ENCODE data around the gene HTR3D. TPM values are rescaled to one million over a fixed set of nuclear protein-coding genes. Genes with fewer than 3 reads are reported as not detected.

The HTR3D gene
- total and polyA plus RNA-seq, 2 of the 13 experiments (the other 11 are each of a cell fraction or from before 2014, with no cell fraction given): not detected

DNA sequence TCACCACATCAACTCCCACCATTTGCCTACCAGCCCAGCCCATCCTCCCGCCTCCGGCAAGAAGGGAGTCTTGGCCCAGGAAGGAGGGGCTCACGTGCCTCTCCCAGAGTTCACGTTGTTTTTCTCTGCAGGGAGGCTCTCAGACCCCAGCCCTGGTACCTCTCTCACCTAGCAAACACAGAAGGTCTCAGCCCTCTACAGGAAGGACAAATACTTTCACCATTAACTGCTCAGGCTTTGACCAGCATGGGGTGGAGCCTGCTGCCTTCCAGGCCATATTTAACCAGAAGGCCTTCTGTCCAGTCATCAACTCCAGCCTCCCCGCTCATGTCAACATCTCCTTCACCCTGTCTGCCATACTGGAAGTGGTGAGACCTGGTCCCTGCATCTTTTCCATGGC is 46.3 kb downstream of the HTR3D start:
- intact Hi-C loops (cut with micrococcal nuclease; ENCODE audit: unreplicated experiment) (no loop called here), in situ Hi-C loops (cut with HindIII; ENCODE audit: extremely low pct_ligation_motif_present, low pct_unique_long_range_greater_than_20kb) (no loop called here)
- H3K9ac ChIP-seq (ENCODE audit: insufficient read depth, low read depth, low read length): no peak overlapping the region
- no peak overlapping the region for H2AFZ ChIP-seq (ENCODE audit: low read length)
- no peaks in the 10 kb centered on the region for H3K36me3 ChIP-seq (replicated peaks in 1 of 2; ENCODE audit: control insufficient read depth in 1 of 2, insufficient read depth in 2 of 2, low read length in 2 of 2)
- no peaks in the 10 kb centered on the region for H3K79me2 ChIP-seq (ENCODE audit: insufficient read depth, low read length)
- DNase-seq (ENCODE audit: low spot score) (peak; percentile 4), ATAC-seq (peak; percentile 67), FAIRE-seq (no peak)
- H3K4me3 ChIP-seq (replicated peaks in 1 of 3; ENCODE audit: insufficient read depth in 1 of 3, low read depth in 2 of 3, low read length in 3 of 3): no peak overlapping the region
- TF ChIP-seq, protein P1, sequence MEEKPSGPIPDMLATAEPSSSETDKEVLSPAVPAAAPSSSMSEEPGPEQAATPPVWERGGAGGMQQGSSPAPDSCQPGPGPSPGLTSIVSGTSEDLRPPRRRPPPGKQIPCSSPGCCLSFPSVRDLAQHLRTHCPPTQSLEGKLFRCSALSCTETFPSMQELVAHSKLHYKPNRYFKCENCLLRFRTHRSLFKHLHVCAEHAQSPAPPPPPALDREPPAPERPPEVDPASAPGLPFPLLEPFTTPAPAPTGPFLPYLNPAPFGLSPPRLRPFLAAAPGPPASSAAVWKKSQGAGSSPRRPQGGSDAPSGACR (CRISPR knock-in tag; IDR thresholded peaks at IDR 0.05): no peak
- no peak for TF ChIP-seq SP4 (CRISPR knock-in tag; IDR thresholded peaks at IDR 0.05)
- TF ChIP-seq ATF1 (CRISPR knock-in tag; IDR thresholded peaks at IDR 0.05): no peak
- ChIA-PET CTCF (ENCODE audit: low intra/inter-chr PET ratio, low total read pairs) (no interaction called here), POLR2A (no interaction called here)
- H4K20me1 ChIP-seq (ENCODE audit: insufficient read depth, low read length): no peaks in the 10 kb centered on the region
- H3K4me1 ChIP-seq (ENCODE audit: insufficient read depth, low read length): no peaks in the 10 kb centered on the region
- H3K27ac ChIP-seq (ENCODE audit: extremely low read length, insufficient read depth, low read length): no peak overlapping the region
- no TSS peak for BruUV-seq (replicated peaks)
- 42% methylated on average over 5 of the region's 5 CpGs for WGBS (ENCODE audit: low lambda C conversion rate)
- H3K4me2 ChIP-seq (ENCODE audit: low read depth, low read length): no peak overlapping the region
- no peaks in the 10 kb centered on the region for H3K9me3 ChIP-seq (ENCODE audit: low read length)
- peaks cover 1 to 3% of the 10 kb centered on the region in 2 experiments; a peak in 2 of 5 replicates for H3K27me3 ChIP-seq (ENCODE audit: control insufficient read depth in 1 of 2, insufficient read depth in 2 of 2, low read length in 2 of 2)

DNA sequence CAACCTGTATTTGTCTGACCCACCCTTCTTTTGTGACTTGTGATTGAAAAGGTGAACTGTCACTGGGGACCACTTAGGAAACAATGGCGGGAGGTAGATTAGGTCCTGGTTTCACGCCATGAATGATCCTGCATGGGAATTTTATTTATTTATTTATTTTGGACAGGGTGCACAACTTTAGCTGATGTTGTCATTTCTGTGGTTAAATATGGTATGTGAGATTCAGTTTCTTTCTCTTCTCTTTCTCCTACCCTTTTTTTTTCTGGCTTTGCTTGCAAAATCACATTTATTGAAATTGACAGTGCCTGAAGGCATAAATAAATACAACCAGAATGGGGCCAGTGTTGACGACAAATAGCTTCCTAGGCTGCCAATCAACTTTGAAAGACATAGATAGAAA is 47.3 kb downstream of the HTR3D start:
- CTCF ChIA-PET (ENCODE audit: low intra/inter-chr PET ratio, low total read pairs): no interaction called here
- WGBS (ENCODE audit: low lambda C conversion rate): 46% methylated on average over 3 of the region's 3 CpGs
- POLR2A ChIA-PET: no interaction called here
- Histone ChIP-seq H2AFZ (ENCODE audit: low read length) (no peak overlapping the region), H3K4me1 (ENCODE audit: insufficient read depth, low read length) (no peaks in the 10 kb centered on the region), H4K20me1 (ENCODE audit: insufficient read depth, low read length) (no peaks in the 10 kb centered on the region), H3K4me3 (replicated peaks in 1 of 3; ENCODE audit: insufficient read depth in 1 of 3, low read depth in 2 of 3, low read length in 3 of 3) (no peak overlapping the region), H3K27ac (ENCODE audit: extremely low read length, insufficient read depth, low read length) (no peak overlapping the region), H3K9ac (ENCODE audit: insufficient read depth, low read depth, low read length) (no peak overlapping the region), H3K27me3 (ENCODE audit: control insufficient read depth in 1 of 2, insufficient read depth in 2 of 2, low read length in 2 of 2) (peaks cover 1 to 3% of the 10 kb centered on the region in 2 experiments; a peak in 2 of 5 replicates), H3K36me3 (replicated peaks in 1 of 2; ENCODE audit: control insufficient read depth in 1 of 2, insufficient read depth in 2 of 2, low read length in 2 of 2) (no peaks in the 10 kb centered on the region), H3K4me2 (ENCODE audit: low read depth, low read length) (no peak overlapping the region), H3K9me3 (ENCODE audit: low read length) (no peaks in the 10 kb centered on the region), H3K79me2 (ENCODE audit: insufficient read depth, low read length) (no peaks in the 10 kb centered on the region)
- BruUV-seq (replicated peaks): no TSS peak
- in situ Hi-C loops (cut with HindIII; ENCODE audit: extremely low pct_ligation_motif_present, low pct_unique_long_range_greater_than_20kb) (no loop called here), intact Hi-C loops (cut with micrococcal nuclease; ENCODE audit: unreplicated experiment) (no loop called here)
- DNase-seq (ENCODE audit: low spot score) (no peak), FAIRE-seq (no peak), ATAC-seq (no peak)
- TF ChIP-seq TEAD2 (CRISPR knock-in tag; IDR thresholded peaks at IDR 0.05) (no peak), ZNF138 (CRISPR knock-in tag; IDR thresholded peaks at IDR 0.05; ENCODE audit: low read depth) (no peak), BRD4 (CRISPR knock-in tag; IDR thresholded peaks at IDR 0.05) (no peak), SP4 (CRISPR knock-in tag; IDR thresholded peaks at IDR 0.05) (no peak), SMAD1 (CRISPR knock-in tag; IDR thresholded peaks at IDR 0.05; ENCODE audit: borderline replicate concordance, low read depth) (no peak)
- TF ChIP-seq, protein P2, sequence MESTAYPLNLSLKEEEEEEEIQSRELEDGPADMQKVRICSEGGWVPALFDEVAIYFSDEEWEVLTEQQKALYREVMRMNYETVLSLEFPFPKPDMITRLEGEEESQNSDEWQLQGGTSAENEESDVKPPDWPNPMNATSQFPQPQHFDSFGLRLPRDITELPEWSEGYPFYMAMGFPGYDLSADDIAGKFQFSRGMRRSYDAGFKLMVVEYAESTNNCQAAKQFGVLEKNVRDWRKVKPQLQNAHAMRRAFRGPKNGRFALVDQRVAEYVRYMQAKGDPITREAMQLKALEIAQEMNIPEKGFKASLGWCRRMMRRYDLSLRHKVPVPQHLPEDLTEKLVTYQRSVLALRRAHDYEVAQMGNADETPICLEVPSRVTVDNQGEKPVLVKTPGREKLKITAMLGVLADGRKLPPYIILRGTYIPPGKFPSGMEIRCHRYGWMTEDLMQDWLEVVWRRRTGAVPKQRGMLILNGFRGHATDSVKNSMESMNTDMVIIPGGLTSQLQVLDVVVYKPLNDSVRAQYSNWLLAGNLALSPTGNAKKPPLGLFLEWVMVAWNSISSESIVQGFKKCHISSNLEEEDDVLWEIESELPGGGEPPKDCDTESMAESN (CRISPR knock-in tag; conservative IDR thresholded peaks at IDR 0.05): no peak

Measured in HepG2 (cell line).